NCI-H510A treated with DMSO at 0.1 percent for 48 hours (cell line): ENCODE data around the gene KLF7.

Source experiments
- DNase-seq: peaks from one replicate; lab custom pipeline; 2025; lab: John Stamatoyannopoulos, UW

Gene KLF7

DNA sequence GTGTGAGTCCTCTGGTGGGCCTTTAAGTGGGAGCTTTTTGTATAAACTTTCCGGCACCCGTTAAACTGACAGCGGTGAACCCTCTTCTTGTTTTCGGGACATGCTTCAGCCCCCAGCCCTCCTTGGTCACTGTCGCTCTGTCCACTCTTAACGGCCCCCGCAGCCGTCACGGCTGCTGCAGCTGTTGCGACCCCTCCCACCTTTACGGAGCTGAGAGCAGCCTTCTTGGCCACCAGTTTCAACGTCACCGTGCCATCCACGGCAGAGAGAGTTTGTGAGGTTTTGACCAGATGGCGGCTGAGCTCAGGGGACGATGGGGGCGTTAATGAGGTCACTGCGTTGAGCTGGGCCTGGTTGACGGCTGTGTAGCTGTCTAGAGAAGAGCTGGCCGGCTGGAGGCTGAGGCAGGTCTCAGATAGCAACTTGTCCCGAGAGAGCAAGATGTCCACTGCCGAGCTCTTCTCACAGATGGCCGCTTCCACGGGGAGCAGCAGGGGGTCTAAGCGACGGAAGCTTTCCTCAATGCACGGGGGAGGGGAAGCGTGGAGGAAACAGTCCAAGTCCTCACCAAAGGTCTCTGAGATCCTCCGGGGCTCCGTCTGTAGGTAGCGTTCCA lies 41.9 kb downstream of the KLF7 start:
- DNase-seq, result no peak

DNA sequence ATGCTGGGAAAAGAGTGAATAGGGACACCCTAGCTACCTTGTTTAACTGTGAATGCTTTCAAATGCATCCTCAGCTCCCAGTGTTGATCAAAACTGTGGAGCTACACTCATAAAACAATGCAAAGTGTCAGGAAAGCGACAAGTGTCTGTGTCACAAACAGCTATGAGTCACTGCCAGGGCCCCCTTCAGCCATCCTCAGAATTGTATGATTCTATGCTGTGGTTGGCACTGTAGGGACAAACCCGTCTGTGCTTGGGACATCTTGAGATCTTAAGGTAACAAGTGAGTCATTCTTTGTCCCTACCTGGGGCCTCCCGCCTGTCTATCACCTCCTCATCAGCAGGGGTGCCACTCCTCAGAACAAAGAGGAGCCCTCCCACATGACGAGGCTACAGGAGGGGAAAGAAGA lies 42.4 kb downstream of the KLF7 start:
- DNase-seq, result no peak

DNA sequence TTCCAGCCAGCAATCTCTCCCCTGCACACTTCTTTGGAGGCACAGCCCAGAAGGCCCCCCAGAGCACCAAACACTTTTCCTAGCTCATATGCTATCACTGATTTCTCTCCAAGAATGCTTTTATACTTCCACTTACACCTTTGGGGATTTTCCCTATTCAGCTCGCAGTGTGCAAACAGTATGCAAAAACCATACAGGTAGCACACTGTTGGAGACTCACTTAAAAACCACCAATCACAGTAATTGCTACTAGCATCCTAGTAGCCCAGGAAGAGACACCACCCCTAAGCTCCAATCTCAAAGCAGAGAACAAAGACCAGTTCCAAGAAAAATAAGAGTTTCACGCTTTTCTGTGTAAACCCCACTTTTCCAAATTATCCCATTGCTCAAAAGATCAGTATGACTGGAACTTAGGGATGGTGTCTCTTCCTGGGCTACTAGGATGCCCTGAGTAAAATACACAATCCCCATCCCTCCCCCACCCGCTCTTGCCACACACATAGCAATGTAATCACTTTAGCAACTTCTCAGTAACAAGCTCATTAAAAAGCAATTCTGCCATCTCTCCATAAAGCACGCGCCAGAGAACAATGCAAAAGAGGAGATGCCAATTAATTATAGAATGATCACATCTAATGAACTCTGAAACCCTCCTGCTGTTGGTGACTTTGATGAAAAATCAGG lies 43.0 kb downstream of the KLF7 start:
- DNase-seq, result no peak

DNA sequence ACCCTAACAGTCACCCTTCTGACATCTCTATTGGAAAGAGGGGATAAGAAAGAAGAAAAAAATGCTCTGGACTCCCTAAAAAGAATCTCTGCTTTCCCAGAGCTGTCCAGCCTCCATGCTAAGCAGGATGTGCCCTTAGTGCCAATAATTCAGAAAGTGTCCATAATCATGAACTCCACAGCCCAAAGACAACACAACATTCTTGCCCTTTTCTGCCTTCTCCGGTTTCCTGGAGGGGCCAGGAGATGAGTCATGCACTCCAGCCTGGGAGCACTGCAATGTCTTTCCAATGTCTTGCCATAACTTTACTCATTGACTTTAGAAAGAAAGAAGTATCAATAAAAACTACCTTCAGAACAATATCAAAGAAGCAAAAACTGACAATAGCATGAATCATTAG lies 44.0 kb downstream of the KLF7 start:
- no peak for DNase-seq

DNA sequence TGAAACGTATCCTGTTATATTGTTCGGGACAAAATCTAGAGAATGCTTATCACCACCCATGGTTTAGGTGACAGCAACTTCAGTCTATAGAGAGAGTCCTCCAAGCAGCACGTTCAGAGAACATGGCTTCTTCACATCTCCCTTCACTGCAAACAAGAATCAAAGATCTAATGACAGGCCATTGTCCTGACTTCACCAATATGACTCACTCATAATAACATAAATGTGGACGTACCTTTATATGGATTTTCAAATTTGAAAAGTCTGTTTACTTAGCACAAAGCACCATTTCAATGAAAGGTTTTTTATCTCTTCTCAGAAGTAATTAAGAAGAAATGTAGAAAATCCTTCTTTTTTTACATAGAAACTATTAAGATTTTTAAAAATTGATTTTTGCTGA lies 46.7 kb downstream of the KLF7 start:
- DNase-seq, result no peak

DNA sequence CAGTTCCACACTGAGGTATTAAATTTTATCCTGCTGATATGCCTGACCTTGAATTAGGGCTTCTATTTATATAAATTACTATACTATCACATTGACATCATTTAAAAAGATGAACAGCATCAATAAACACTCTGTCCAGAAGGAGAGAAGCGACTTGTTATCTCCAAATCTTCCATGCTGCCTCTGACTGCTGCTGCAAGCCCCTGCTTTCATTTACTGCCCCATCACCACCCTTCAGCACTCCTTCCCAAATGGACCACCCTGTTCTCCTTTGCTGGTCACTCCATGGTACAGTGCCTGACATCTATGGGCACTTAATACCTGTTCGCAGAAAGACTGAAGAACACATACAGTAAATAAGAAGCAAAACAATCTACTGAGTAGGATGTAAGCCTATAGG lies 48.1 kb downstream of the KLF7 start:
- DNase-seq, result no peak

DNA sequence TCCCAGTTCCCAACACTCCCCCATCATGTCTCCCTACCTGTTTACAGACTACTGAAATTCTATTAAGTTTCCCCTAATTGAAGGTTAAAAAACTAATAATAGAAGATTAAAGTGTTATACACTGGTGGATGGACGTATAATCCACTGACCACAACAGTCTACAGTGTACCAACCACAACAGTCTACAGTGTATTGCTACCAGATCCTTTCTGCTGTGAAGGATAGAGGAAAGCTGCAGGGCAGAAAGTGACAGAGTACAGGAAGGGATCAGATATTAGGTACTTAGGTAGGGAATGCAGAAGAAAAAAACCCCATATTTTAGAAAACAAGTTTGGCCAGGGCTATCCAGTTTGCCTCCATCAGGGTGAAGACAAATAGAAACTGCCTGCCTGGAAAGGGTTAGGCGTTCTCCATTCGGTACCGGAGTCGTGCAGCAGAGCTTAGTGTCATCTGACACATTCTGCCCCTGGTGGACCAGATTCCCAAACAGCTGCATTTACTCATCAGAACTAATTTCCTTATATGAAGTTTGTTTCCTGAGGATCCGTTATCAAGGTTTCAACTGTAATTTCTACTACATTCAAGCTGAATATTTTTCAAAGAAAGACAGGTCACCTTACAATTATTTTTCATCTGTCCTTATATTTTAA lies 49.9 kb downstream of the KLF7 start:
- DNase-seq, result no peak

DNA sequence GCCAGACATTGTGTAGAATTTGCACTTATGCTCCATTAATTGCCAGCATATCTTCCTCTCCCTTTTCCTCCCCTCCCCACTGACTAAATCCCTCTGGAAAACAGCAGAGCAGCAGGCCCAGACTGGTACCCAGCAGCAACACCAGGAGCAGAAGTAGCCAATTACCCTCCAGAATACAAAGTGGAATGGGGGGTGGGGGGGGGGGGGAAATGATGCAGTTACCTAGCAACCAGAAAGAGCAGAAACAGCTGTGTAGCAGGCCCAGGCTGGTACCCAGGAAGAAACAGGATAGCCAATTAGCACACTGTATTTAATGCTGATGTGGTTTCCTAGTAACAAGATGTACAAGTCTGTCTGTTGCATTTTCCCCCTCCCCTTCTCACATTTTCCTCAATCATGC lies 52.3 kb downstream of the KLF7 start:
- no peak for DNase-seq

DNA sequence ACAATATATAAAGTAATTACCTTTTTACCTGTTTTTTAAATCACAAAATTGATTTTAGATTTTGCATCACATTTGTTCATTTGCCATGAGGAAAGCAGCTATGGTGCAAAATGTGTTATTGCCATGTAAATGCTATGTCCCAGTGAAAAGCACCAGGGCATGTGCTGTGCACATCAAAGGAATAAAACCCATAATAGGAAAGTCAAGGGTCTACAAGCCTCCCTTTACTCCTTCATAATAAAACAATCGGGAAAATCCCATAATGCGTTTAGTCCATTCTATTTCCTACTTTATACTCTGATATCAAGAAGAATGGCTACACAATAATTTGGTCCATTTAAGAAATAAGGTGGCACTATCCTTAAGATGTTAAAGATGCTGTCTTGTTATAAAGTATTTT lies 53.0 kb downstream of the KLF7 start:
- no peak for DNase-seq

DNA sequence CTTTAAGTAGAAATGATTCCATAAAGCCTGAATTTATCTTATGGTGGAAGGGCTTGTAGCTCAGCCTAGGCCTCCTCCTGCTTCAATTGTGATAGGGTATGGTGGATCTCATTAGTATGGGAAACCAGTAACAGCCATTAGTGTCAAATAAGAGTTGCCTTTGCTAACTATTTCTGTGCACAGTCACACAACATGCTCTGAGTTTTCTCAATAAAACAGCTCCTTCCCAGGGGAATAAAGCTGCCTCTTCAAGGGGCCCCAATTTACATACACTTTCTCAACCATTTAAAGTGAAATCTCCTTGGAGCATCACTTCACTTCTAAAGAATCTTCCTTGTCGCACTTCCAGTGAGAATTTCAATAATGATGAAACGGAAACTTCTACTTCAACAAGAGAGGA lies 53.4 kb downstream of the KLF7 start:
- DNase-seq, result no peak

DNA sequence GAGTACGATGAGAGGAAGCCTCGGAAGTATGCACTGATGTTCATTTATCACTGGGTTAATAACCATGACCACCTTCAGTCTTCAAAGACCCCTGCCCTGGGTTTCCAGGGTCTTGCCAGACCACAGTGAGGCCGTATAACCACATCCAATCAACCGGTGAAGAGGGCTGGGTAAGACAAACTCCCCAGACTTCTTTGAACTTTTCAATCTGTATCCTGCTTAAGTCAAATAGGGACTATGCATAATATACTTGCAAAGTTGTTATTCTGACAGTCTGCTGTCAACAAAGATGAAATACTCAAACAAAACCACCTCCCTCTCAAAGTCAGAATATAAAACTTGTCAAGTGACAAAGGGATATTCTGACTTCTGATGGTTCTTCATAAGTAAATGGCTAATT lies 54.0 kb downstream of the KLF7 start:
- no peak for DNase-seq

DNA sequence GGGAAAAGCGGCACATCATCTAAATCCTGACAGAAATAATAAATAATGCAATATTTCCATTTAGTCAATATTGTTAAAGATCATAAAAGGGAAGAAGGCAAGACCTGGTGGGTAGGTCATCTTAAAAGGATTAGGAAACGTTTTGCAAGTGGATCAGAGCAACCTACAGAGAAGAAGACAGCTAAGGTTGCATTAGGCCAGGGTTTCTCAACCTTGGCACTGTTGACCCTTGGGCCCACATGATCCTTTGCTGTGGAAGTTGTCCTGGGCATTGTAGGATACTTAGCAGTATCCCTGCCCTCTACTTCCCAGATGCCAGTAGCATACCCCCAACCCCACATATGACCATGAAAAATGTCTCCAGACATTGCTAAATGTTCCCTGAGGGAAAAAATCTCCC lies 55.0 kb downstream of the KLF7 start:
- no peak for DNase-seq

DNA sequence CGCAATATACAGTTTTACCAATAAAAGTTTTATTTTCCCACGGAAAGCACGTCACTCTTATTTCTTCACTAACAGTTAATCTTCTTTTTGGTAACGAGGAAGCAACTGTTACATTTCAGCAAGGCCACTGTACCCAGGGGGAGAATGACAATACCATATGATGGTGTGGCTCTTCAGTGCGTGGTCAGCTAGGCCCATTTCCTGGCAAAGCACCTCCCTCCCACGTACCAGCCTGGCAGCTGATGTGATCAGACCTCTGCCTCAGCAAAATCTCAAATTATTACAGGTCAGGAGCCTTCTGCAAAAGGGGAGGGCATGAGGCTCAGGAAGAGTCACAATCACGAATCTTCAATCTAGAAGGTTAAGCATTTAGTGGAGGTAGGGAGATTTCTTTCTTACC lies 55.4 kb downstream of the KLF7 start:
- DNase-seq, result no peak

DNA sequence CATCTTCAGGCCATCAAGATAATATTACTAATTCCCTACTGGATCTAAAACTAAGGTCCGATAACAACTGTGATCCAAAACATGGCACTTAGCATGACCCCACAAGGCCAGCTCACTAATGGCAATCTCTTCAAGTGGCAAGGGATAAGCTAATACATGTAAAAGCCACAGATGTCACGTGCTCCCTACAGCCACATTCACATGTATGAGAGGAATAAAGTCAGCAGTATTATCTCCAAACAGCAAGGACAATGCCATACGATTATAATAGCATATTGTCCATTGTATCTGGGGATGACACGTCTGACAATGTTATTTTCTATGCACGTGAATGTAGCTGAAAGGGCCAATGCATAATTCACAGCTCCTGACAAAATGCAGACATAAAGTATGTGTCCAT lies 56.0 kb downstream of the KLF7 start:
- no peak for DNase-seq

DNA sequence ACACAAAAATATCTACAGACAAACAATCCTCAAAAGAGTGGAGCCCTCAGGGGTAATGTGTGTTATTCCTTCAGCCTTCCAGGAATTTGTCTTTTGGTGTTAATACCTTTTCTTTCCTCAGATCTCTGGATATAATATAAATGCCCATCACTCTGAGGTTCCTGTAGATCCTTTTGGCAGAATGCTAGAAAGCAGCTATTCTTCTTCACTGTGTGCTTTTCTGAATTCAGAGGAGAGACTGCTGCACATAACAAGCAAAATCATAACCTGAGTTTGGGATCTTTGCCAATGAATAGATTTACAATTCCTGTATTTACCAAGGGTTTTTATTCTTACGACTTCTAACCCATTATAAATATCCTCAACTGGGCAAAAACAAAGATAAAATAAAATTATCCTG lies 57.3 kb downstream of the KLF7 start:
- no peak for DNase-seq

DNA sequence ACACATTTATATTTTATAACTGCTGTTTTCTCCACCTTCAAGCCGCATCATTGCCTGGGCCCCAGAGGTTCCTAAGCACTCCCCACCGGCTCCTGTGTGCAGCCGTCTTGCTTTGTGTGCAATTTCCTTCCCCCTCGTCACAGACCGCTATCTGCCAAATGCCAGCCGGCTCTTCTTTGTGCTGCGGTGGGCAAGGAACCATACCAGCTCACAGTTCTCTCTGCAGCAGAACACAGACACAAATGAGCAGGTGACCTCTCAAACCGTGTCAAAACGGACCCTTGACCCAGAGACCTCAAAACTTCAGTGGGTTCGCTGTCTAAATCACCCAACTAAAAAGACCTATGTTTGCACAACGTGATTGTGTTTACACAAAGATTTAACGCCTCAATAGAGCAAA lies 58.2 kb downstream of the KLF7 start:
- no peak for DNase-seq

DNA sequence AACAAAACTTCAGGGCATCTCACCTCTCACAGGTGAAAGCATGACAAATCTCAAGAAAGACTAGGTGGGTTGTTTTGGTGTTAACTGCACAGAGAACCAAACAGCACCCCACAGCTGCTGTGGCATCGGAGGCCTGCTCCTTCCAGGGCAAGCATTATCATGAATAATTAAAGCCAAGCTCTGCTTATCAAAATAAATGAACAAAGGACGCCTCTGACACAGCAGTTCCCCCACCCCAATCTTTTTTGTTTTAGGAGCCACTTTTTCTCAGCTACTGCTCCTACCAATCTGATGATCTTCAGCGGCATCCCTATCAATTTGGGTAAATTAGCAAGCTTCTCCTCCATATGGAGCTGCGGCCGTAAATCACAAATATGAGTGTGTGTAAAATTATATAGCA lies 58.6 kb downstream of the KLF7 start:
- DNase-seq, result no peak

DNA sequence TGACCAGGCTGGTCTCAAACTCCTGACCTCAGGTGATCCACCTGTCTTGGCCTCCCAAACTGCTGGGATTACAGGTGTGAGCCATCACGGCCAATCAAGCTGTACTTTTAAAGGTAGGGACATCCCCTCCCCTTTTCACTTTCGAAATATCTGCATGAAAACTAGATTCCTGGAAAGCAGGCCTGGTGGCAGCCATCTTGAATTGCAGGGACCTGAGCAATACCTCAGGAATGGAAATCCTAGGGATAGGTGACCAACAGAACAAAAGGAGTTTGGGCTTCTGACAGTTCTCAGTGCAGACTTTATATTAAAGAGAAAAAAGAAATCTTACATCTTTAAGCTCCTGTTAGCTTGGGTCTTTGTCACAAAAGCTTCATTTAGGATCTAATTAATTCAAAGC lies 62.6 kb downstream of the KLF7 start:
- no peak for DNase-seq

DNA sequence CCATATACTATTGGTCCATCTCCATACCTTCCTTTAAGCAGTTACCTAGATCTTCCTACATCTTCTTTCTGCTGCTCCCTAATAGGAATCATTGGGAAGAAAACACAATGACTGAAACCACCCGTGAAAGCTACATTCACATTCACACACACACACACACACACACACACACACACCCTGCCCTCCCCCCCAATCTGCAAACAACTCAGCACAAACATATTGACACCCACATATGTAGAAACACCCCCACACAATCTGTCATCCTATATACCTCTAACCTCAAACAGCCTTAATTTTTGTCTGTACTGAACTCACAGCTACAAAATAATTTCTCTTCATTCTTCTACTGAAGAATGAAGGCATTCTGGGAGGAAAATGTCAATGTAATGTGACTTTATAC lies 63.8 kb downstream of the KLF7 start:
- no peak for DNase-seq

DNA sequence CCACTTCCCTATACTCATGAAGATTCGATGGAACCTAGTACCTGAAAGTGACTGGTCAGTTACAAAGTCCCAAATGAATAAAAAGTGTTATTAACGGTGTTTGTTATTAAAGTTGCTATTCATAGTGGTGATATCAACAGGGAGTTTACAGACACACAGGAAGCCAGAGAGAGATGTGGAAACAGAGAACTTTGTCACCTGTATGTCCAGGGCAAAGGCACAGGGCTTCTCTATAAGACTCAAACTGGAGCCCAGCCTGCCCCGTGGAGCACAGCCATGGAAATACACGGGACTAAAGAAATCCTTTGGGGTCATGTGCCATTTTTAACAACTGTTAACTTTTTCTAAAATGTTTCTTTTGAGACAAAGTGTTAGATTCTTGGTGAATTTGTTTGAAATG lies 68.5 kb downstream of the KLF7 start:
- DNase-seq, result no peak

DNA sequence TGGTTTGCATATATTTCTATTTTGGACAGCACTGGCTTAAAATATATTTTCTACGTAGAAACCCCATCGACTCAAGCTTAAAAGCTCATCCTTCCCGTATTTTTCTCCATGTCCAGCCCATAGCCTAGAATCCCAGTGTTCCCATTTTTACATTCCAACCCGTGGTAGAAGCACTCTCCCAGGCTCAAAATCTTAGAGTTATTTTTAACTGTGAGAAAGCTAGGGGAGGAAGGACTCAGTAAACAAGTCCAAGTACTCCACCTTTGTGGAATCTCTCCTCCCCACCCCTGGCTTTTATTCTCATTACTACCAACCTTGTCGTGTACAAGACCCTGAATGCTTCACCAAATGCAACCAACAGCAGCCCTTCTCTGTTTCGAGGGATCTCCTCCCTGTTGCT lies 69.8 kb downstream of the KLF7 start:
- DNase-seq, result no peak

DNA sequence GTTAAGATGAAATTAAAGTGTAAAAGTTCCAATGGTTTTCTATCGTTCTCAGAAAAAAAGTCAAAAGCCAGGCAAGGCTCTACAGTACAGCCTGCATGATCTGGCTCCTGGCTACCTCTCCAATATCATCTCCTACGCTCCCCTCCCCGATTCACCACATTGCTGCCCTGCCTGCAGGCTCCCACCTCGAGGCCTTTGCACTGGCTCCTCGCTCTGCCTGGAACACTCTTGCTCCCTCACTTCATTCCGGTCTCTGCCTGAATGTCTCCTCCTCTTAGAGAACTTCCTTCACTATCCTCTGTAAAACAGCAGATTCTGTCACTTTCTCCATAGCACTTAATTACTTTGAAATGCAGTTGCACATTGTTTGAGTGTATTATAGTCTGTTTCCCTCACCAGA lies 72.5 kb downstream of the KLF7 start:
- DNase-seq, result no peak

DNA sequence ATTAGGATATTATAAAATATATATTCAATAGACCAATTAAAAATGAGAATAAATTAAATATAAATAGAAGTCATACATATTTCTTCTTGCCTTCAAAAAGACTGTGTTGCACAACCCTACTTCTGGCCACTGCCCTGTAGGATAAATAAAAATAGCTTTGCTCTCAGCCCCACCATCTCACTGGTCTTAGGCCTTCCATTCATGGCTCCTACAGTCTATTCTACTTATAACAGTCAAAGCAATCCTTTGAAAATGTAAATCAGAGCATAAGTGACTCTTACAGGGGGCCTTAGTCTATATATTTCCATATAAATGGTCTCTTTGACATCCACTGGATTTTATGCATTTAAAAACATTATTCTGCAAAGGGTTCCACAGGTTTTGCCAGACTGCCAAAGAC lies 72.9 kb downstream of the KLF7 start:
- DNase-seq, result no peak

DNA sequence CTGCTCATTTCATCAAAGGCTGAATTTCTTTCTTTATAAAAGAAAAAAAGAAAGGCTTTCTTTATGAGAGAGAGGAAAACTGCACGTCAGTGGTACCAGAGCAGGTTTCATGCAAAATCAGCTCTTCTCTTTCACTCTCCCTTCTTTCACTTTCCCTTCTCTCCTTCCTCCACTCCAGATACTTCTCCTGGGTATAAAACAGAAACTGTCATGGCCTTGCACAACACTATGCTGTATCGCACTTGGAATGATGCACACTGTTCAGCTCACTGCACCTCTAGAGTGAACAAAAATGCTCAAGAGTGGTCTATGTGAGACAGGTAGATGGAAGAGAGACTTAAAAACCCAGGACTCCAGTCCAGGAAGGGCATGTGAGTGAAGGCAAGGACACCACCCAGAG lies 73.8 kb downstream of the KLF7 start:
- DNase-seq, result no peak
